Activated CD4-positive, alpha-beta memory T cell treated with anti-CD3 and anti-CD28 coated beads for 36 hours (primary cell): ENCODE data around the gene KCTD5. TPM values are rescaled to one million over a fixed set of nuclear protein-coding genes. Genes with fewer than 3 reads are reported as not detected.

Source experiments
- CTCF ChIA-PET: fragments of 350-600 bp; sonication (Branson Sonifier 250); formaldehyde crosslinking; loops from one replicate; lab custom pipeline; 2021; ENCODE audit warnings: antibody characterized with exemption, inconsistent platforms; lab: Charles Lee
- POLR2A ChIA-PET: fragments of 350-600 bp; sonication (Branson Sonifier 250); formaldehyde crosslinking; loops from one replicate; lab custom pipeline; 2021; ENCODE audit warnings: antibody characterized with exemption; lab: Charles Lee
- DNase-seq: peaks from one replicate; pipeline ENCODE4 v3.0.0-alpha.2; 2020
- H3K27ac Mint-ChIP-seq: one replicate; pipeline ENCODE4 v1.8.0; 2021; ENCODE audit warnings: mixed read lengths
- H3K27me3 Mint-ChIP-seq: one replicate; pipeline ENCODE4 v1.8.0; 2021; ENCODE audit warnings: mixed read lengths
- H3K36me3 Mint-ChIP-seq: one replicate; pipeline ENCODE4 v1.8.0; 2021; ENCODE audit warnings: mixed read lengths
- H3K4me1 Mint-ChIP-seq: one replicate; pipeline ENCODE4 v1.8.0; 2021; ENCODE audit warnings: low read depth, mixed read lengths
- H3K4me3 Mint-ChIP-seq: one replicate; pipeline ENCODE4 v1.8.0; 2021; ENCODE audit warnings: mild to moderate bottlenecking, mixed read lengths
- H3K9me3 Mint-ChIP-seq: one replicate; pipeline ENCODE4 v1.8.0; 2021; ENCODE audit warnings: mixed read lengths
- intact Hi-C: fragments of 100-400 bp; cut with micrococcal nuclease; formaldehyde crosslinking; loops from one replicate; pipeline ENCODE4 v1.15.1; 2023
- total RNA-seq, 2 experiments: library from RNA; stranded (reverse); gene quantifications; one replicate each; pipeline ENCODE4 v1.2.3, GENCODE V29; 2021

KCTD5 gene
- total RNA-seq, 2 experiments from 2014 or later = 61.8 to 62.7 TPM

DNA sequence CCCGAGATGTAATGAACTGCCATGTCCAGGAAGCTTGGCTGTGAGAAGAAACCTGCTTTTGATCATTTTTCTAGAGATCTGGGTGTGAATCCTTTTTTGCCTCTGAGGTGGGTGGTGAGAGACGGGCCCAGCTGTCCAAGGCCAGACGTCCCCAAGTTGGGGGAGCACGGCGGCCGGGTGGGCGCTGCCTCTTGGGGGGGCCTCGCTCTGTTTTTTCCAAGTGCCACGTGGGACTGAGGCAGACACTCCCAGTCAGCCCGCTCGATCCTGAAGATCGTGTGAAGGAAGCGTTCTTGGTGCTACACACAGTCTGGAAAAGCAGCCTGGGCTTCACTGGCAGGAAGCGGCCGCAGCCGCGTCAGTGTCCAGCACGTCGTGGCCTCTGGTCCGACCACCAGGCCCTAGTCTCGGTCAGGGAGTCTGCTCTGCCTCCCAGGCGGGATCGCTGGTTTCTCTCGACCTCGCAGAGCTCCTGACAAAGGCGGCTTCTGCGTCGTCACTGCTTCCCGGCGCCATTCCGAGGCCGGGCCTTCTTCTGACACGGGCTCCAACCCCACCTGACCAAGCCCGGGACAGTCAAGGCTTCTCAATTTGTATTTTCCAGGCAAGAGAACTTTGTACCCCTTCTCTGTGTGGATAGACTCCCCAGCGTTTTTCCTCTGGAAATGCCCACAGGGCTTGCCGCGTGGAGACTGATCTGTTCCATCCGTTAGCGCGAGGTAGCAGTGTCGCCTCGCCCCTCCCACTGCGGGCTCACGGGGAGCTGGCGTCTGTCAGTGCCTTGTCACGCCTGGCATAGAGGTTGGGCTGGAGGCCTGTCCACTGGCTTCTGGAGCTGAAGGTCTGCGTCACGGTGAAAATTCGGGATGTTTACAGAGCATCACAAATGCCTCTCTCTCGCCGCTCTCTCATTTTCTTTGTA, 25.3 kb downstream of the KCTD5 start:
- POLR2A ChIA-PET = no interaction called here
- no peak for DNase-seq
- no peaks in the 10 kb centered on the region for H3K27me3 Mint-ChIP-seq
- intact Hi-C loops = no loop called here
- CTCF ChIA-PET = interaction anchor here (1.5 kb wide), 1 partner anchor 160 kb away, joined by 3 read pairs; no protein-coding TSS in a partner anchor
- H3K36me3 Mint-ChIP-seq = peaks cover 8% of the 10 kb centered on the region
- H3K27ac Mint-ChIP-seq = no peak overlapping the region
- no peaks in the 10 kb centered on the region for H3K4me1 Mint-ChIP-seq
- no peak overlapping the region for H3K4me3 Mint-ChIP-seq
- no peaks in the 10 kb centered on the region for H3K9me3 Mint-ChIP-seq

DNA sequence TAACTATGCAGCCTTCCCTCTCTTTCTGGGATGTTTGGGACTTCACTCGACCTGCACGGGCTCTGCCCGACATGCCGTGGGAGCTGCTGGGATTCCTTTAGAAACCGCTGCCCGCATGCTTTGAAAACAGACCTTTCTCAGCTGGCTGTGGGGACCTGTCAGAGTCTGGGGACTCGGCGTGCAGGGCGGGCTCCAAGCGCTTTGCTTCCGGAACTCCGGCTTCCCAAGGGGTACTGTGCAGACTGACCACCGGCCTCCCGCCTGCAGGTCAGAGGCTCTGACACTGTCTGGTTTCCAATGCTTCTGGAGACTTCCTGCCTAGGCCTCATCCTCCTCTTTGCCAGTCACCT, 25.9 kb downstream of the KCTD5 start:
- intact Hi-C loops = no loop called here
- Mint-ChIP-seq H3K4me3 (no peak overlapping the region), H3K27me3 (no peaks in the 10 kb centered on the region), H3K9me3 (no peaks in the 10 kb centered on the region), H3K36me3 (peaks cover 8% of the 10 kb centered on the region), H3K27ac (no peak overlapping the region), H3K4me1 (no peaks in the 10 kb centered on the region)
- no peak for DNase-seq
- ChIA-PET POLR2A (no interaction called here), CTCF (interaction anchor here (1.5 kb wide), 1 partner anchor 160 kb away, joined by 3 read pairs; no protein-coding TSS in a partner anchor)

DNA sequence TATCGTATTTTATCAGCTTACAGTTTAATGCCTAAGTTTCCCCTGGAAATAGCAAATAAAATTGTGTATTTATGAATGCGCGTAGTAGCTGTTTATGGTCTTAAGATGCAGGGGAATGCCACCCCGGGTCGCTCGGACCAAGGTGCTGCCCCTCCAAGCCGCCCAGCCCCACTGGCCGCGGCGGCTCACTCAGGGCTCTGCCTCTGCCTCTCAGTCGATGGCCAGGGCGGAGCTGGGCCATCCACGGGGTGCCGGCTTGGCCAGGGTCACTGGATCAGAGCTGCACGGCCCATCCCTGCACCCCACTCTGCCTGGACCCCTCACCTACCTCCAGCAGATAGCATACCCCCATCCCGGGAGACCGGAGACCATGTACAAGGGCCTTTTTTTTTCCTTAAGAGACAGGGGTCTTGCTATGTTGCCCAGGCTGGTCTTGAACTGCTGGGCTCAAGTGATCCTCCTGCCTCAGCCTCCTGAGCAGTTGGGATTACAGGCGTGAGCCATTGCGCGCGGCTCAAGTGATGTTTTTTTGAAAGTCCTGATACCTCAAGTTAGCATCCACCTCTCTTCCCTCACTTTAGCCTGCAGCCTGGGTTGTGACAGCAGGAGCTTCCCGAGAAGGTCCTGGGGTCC, 26.7 kb downstream of the KCTD5 start:
- DNase-seq = no peak
- no peak overlapping the region for H3K4me3 Mint-ChIP-seq
- intact Hi-C loops = no loop called here
- no peaks in the 10 kb centered on the region for H3K27me3 Mint-ChIP-seq
- H3K4me1 Mint-ChIP-seq = no peaks in the 10 kb centered on the region
- peaks cover 8% of the 10 kb centered on the region for H3K36me3 Mint-ChIP-seq
- no peak overlapping the region for H3K27ac Mint-ChIP-seq
- ChIA-PET POLR2A (no interaction called here), CTCF (interaction anchor here (1.5 kb wide), 1 partner anchor 159 kb away, joined by 3 read pairs; no protein-coding TSS in a partner anchor)
- H3K9me3 Mint-ChIP-seq = no peaks in the 10 kb centered on the region

GRCh38 chr16:2709588-2709984, 27.3 kb downstream of the KCTD5 start:
- no peaks in the 10 kb centered on the region for H3K9me3 Mint-ChIP-seq
- intact Hi-C loops = no loop called here

DNA sequence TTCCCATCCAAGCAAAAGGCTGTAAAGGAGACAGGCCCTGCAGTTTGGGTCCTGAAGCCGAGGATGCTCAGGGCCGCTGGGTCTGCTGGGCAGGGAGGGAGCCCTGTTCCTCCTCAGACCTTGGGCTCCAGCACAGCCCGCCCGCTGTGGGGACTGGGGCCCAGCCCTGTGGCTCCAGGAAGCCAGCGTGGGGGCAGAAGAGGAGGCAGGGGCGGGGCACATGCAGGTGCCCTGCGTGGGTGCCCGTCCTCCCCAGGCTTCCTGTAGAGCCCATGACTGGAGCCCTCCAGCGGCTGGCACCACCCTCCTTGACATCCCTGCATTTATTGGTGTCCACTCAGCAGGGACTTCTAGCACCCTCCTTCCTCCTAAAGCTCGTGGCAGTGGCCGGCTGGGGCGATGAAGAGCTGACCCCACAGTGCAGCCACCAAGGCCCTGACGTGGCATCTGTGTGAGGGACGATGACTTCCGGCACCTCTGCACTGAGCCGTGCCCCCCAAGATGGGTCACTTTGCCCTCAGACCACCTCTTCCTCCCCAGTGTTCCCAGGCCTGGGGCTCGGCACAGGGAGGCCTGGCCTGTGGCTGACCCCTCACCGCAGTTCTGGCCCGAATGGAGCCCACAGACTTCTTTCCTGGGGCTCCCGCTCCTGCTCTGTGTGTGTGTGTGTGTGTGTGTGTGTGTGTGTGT, 27.8 kb downstream of the KCTD5 start:
- H3K36me3 Mint-ChIP-seq = peaks cover 8% of the 10 kb centered on the region
- intact Hi-C loops = no loop called here
- H3K4me3 Mint-ChIP-seq = no peak overlapping the region
- ChIA-PET CTCF (no interaction called here), POLR2A (interaction anchor here (0.6 kb wide), 1 partner anchor 146 kb away, joined by 3 read pairs; no protein-coding TSS in a partner anchor)
- peaks cover 4% of the 10 kb centered on the region for H3K4me1 Mint-ChIP-seq
- H3K27ac Mint-ChIP-seq = no peak overlapping the region
- no peaks in the 10 kb centered on the region for H3K9me3 Mint-ChIP-seq
- no peak for DNase-seq
- H3K27me3 Mint-ChIP-seq = no peaks in the 10 kb centered on the region

More at GRCh38 chr16:2709588-2709984, 27.3 kb downstream of the KCTD5 start:
- DNase-seq = no peak
- Mint-ChIP-seq H3K27ac (no peak overlapping the region), H3K4me3 (no peak overlapping the region), H3K36me3 (peaks cover 8% of the 10 kb centered on the region), H3K27me3 (no peaks in the 10 kb centered on the region), H3K4me1 (no peaks in the 10 kb centered on the region)
- ChIA-PET CTCF (interaction anchor here (1.5 kb wide), 1 partner anchor 158 kb away, joined by 3 read pairs; no protein-coding TSS in a partner anchor), POLR2A (no interaction called here)

GRCh38 chr16:2710711-2711231, 28.4 kb downstream of the KCTD5 start:
- CTCF ChIA-PET = no interaction called here
- peaks cover 4% of the 10 kb centered on the region for H3K4me1 Mint-ChIP-seq
- no peaks in the 10 kb centered on the region for H3K27me3 Mint-ChIP-seq
- H3K27ac Mint-ChIP-seq = no peak overlapping the region
- H3K4me3 Mint-ChIP-seq = no peak overlapping the region
- H3K36me3 Mint-ChIP-seq = peaks cover 8% of the 10 kb centered on the region
- no peak for DNase-seq
- POLR2A ChIA-PET = interaction anchor here (0.6 kb wide), 1 partner anchor 145 kb away, joined by 3 read pairs; no protein-coding TSS in a partner anchor
- no peaks in the 10 kb centered on the region for H3K9me3 Mint-ChIP-seq
- intact Hi-C loops = no loop called here

DNA sequence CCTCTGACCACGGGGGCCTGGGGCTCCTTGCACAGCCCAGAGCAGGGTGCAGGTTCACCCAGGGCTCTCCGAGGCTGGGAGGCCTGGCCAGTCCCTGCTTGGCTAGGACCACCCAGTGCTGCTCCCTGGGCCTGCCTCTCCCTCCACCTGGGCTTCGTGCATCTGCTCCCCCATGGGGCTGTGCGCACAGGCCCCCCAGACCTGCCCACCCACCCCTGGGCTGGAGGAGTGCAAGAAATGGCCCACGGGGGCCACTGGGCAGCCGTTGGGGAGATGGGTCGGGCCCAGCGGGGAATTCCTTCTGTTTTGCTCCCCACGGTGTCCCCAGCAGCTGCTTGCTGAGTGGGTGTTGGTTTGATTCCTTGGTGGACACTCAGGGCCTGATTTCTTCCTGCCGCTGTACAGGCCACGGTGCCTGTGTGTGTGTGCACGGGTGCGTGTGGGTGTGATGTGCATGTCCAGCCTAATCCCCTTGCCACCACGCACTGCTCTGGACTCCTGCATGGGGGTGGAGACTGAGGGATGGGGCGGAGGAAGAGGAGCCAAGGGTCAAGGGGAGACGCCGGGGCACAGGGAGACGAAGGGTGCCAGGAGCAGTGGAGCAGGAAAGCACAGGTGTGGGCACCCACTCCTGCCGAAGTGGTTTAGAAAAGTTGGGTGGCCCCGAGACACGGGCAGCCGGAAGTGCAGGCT, 29.2 kb downstream of the KCTD5 start:
- DNase-seq = no peak
- H3K27me3 Mint-ChIP-seq = no peaks in the 10 kb centered on the region
- H3K36me3 Mint-ChIP-seq = peaks cover 8% of the 10 kb centered on the region
- POLR2A ChIA-PET = no interaction called here
- H3K4me1 Mint-ChIP-seq = peaks cover 4% of the 10 kb centered on the region
- H3K27ac Mint-ChIP-seq = no peak overlapping the region
- CTCF ChIA-PET = no interaction called here
- no peak overlapping the region for H3K4me3 Mint-ChIP-seq
- H3K9me3 Mint-ChIP-seq = no peaks in the 10 kb centered on the region
- intact Hi-C loops = no loop called here

DNA sequence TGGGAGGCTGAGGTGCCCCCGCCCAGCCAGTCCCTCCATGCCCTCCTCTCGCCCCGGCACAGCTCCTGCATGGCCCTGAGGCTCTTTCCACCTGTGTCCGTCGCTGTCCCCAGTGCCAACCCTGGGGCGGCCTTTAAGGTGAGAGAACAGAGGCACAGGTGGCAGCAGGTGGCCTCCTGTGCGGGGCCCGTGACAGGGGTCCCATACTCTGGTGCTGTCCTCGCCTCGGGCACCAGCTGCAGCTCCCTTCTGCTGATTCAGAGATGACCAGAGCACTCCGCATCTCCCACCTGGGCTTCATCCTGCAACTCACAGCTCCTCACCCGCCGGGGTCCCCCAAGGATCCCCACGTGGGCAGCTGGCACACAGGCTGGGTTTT, 29.7 kb downstream of the KCTD5 start:
- no peak for DNase-seq
- intact Hi-C loops = no loop called here
- CTCF ChIA-PET = no interaction called here
- POLR2A ChIA-PET = no interaction called here
- Mint-ChIP-seq H3K27me3 (no peaks in the 10 kb centered on the region), H3K27ac (no peak overlapping the region), H3K9me3 (no peaks in the 10 kb centered on the region), H3K4me3 (no peak overlapping the region), H3K4me1 (peaks cover 4% of the 10 kb centered on the region), H3K36me3 (peaks cover 8% of the 10 kb centered on the region)

DNA sequence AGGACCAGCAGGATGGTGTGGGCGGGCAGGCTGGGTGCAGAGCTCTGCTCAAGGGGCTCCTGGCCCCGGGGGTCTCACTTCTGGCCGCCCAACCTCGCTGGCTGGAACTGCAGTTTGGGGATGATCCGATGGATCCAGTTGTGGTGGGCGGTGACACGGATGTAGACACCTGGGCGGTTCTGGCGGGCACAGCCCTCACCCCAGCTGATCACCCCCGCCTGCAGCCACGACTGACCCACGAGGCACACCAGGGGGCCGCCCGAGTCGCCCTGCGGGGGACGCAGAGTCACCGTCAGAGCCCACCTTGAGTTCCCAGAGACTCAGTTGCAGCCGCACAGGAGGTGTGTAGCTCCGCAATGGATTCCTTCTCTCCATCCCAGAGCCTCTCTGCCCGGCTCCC, 30.2 kb downstream of the KCTD5 start:
- H3K27me3 Mint-ChIP-seq = no peaks in the 10 kb centered on the region
- H3K27ac Mint-ChIP-seq = no peak overlapping the region
- ChIA-PET CTCF (no interaction called here), POLR2A (no interaction called here)
- DNase-seq = no peak
- no peaks in the 10 kb centered on the region for H3K9me3 Mint-ChIP-seq
- peaks cover 8% of the 10 kb centered on the region for H3K36me3 Mint-ChIP-seq
- H3K4me1 Mint-ChIP-seq = peaks cover 4% of the 10 kb centered on the region
- H3K4me3 Mint-ChIP-seq = no peak overlapping the region
- intact Hi-C loops = no loop called here

DNA sequence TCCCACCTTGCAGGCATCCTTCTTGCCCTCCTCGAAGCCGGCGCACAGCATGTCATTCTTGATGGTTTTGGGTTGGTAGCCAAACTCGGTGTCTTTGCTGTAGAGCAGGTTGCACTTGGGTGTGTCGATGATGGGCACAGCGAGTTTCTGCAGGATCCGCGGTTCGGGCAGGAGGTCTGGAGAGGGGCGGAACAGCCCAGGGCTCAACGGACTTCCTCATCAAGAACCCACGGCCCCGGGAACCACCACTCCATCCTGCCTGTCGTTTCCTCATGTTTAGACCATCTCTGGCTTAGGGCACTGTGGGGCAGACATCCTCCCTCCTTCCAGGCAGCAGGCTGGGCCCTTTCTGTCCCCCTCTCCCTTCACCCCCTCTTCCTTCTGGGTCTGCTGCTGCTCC, 31.2 kb downstream of the KCTD5 start:
- Mint-ChIP-seq H3K27ac (no peak overlapping the region), H3K9me3 (no peaks in the 10 kb centered on the region), H3K4me3 (no peak overlapping the region), H3K27me3 (no peaks in the 10 kb centered on the region), H3K36me3 (peaks cover 1% of the 10 kb centered on the region), H3K4me1 (peaks cover 4% of the 10 kb centered on the region)
- POLR2A ChIA-PET = no interaction called here
- DNase-seq = no peak
- CTCF ChIA-PET = no interaction called here
- intact Hi-C loops = no loop called here

GRCh38 chr16:2713985-2714774, 31.9 kb downstream of the KCTD5 start:
- peaks cover 1% of the 10 kb centered on the region for H3K36me3 Mint-ChIP-seq
- ChIA-PET POLR2A (no interaction called here), CTCF (no interaction called here)
- H3K4me3 Mint-ChIP-seq = no peak overlapping the region
- no peak for DNase-seq
- no peaks in the 10 kb centered on the region for H3K27me3 Mint-ChIP-seq
- H3K27ac Mint-ChIP-seq = no peak overlapping the region
- H3K9me3 Mint-ChIP-seq = no peaks in the 10 kb centered on the region
- peaks cover 4% of the 10 kb centered on the region for H3K4me1 Mint-ChIP-seq
- intact Hi-C loops = no loop called here
